ENCODE data around the gene LAMA3. TPM values are rescaled to one million over a fixed set of nuclear protein-coding genes. Genes with fewer than 3 reads are reported as not detected.
A peak's percentile ranks its signal among the peaks of the same experiment; 100 is the strongest.

LAMA3 gene
- total RNA-seq, 1 experiment from 2014 or later = 5.6 TPM

DNA sequence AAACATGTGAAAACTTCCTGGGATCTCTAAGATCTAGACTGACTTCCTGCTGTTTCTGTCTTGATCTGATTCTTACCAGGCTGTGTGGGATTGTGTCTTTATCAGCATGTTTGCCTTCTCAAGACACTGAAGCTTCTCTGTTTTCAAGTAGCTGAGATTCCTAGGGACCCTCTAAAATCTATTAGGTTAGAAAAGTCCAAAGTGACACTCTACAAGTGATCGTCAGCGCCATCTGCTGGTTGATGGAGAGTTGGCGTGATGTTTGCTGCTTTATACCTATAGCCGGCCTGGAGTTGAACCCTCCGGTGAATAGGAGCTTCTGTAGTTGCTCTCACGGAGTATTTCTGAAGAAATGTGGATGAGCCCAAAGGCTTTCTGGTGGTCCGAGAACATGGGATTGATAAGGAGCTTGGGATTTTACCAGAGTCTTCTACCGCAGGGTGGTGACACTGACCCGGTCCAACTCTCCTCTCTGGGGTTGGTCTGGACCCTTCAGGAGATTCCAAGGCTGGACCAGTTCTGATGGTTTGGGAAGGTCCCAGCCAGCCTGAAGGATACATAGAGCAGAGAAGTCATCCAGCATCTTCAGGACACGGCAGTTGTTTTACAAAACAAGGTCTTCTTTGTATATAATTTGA, 229.3 kb downstream of the LAMA3 start:
- Histone ChIP-seq H3K27ac (ENCODE audit: low read depth, low read length) (no peak overlapping the region), H3K4me1 (ENCODE audit: control insufficient read depth in 1 of 2, insufficient read depth in 2 of 2, low read length in 2 of 2) (no peaks in the 10 kb centered on the region), H4K20me1 (ENCODE audit: insufficient read depth) (no peaks in the 10 kb centered on the region), H3K4me2 (ENCODE audit: low read length) (no peak overlapping the region), H3K79me2 (ENCODE audit: insufficient read depth, low read length) (no peaks in the 10 kb centered on the region), H3K9me3 (ENCODE audit: control insufficient read depth in 1 of 2, insufficient read depth in 1 of 2, low read depth in 1 of 2, low read length in 2 of 2) (no peaks in the 10 kb centered on the region), H2AFZ (ENCODE audit: low read depth, low read length, poor library complexity, severe bottlenecking) (no peak overlapping the region), H3K9ac (ENCODE audit: low read length) (no peak overlapping the region), H3K9me2 (ENCODE audit: insufficient read depth) (no peaks in the 10 kb centered on the region), H3K4me3 (replicated peaks in 1 of 2; ENCODE audit: low read depth in 1 of 2, low read length in 2 of 2) (no peak overlapping the region), H3K27me3 (ENCODE audit: insufficient read depth, low read length) (no peaks in the 10 kb centered on the region), H3K36me3 (ENCODE audit: control insufficient read depth in 1 of 2, insufficient read depth in 2 of 2, low read length in 2 of 2) (no peaks in the 10 kb centered on the region)
- ChIA-PET CTCF (interaction anchor here (0.6 to 1.8 kb wide), 13 partner anchors 9 to 196 kb away, joined by 3 to 9 read pairs (median 4); no protein-coding TSS in a partner anchor), RAD21 (ENCODE audit: low non-redundant PET in 1 of 2, low total read pairs in 2 of 2, uncharacterized antibody in 2 of 2, unreplicated experiment in 2 of 2) (interaction anchor here in 1 of 2 experiments (1.1 kb wide), 1 partner anchor 200 kb away, joined by 3 read pairs; no protein-coding TSS in a partner anchor), POLR2A (no interaction called here)
- ATAC-seq (peak; percentile 94), DNase-seq (ENCODE audit: low read depth, low spot score) (peak; percentile 42)
- TF ChIP-seq TCF7L2 (IDR thresholded peaks at IDR 0.05; ENCODE audit: borderline replicate concordance, extremely low read depth, insufficient read depth, insufficient read length) (no peak), YY1 (IDR thresholded peaks at IDR 0.05; ENCODE audit: extremely low read depth, insufficient replicate concordance, low read depth, low read length) (no peak), RAD21 (IDR thresholded peaks at IDR 0.05; ENCODE audit: low read depth) (peak; percentile 84), CTCF (IDR thresholded peaks at IDR 0.05 in 2 of 3, conservative IDR thresholded peaks at IDR 0.05 in 1 of 3; ENCODE audit: borderline replicate concordance in 1 of 3, insufficient read depth in 1 of 3, low read depth in 2 of 3, low read length in 2 of 3) (peak; percentile 72 to 90 (median 86); a peak in 5 of 6 replicates), SRF (IDR thresholded peaks at IDR 0.05; ENCODE audit: low read depth) (no peak), CEBPB (IDR thresholded peaks at IDR 0.05; ENCODE audit: low read depth) (no peak)
- no TSS peak for BruUV-seq (replicated peaks)
- intact Hi-C loops (cut with micrococcal nuclease) = loop anchor here (1.0 to 2.0 kb wide), 2 partner anchors 94 to 201 kb away; no protein-coding TSS in a partner anchor

Measured in HCT116 (cell line).